Hepatocyte (in vitro differentiated cells): Measurements from ENCODE around the gene PARP6. TPM values are rescaled to one million over a fixed set of nuclear protein-coding genes. Genes with fewer than 3 reads are reported as not detected.

Source experiments
- DNase-seq: peaks from one replicate; pipeline ENCODE4 v3.0.0-alpha.2; 2016; ENCODE audit warnings: low spot score
- H2AFZ ChIP-seq: fragments of 200-600 bp; sonication (generic); 2 replicates; pipeline ENCODE4 v1.6.0; 2016; ENCODE audit warnings: antibody characterized with exemption, mild to moderate bottlenecking
- H3K27ac ChIP-seq: fragments of 200-600 bp; sonication (generic); 2 replicates; pipeline ENCODE4 v1.5.1; 2016; ENCODE audit warnings: mild to moderate bottlenecking
- H3K27me3 ChIP-seq: fragments of 200-600 bp; sonication (generic); 2 replicates; pipeline ENCODE4 v1.6.1; 2016
- H3K36me3 ChIP-seq: fragments of 200-600 bp; sonication (generic); replicated peaks from 2 replicates; pipeline ENCODE4 v1.5.1; 2016; ENCODE audit warnings: low read depth; ENCODE audit not compliant: insufficient read depth
- H3K4me1 ChIP-seq: fragments of 200-600 bp; sonication (generic); 2 replicates; pipeline ENCODE4 v1.5.1; 2016; ENCODE audit warnings: mild to moderate bottlenecking, moderate library complexity; ENCODE audit not compliant: insufficient read depth
- H3K4me2 ChIP-seq: fragments of 200-600 bp; sonication (generic); 2 replicates; pipeline ENCODE4 v1.6.0; 2016
- H3K4me3 ChIP-seq: fragments of 200-600 bp; sonication (generic); 2 replicates; pipeline ENCODE4 v1.5.1; 2016; ENCODE audit warnings: mild to moderate bottlenecking
- H3K79me2 ChIP-seq: fragments of 200-600 bp; sonication (generic); 2 replicates; pipeline ENCODE4 v1.6.0; 2017; ENCODE audit warnings: mild to moderate bottlenecking
- H3K9me2 ChIP-seq: fragments of 200-600 bp; sonication (generic); replicated peaks from 2 replicates; pipeline ENCODE4 v1.6.0; 2017; ENCODE audit warnings: mild to moderate bottlenecking; ENCODE audit not compliant: insufficient read depth
- H3K9me3 ChIP-seq: fragments of 200-600 bp; sonication (generic); 2 replicates; pipeline ENCODE4 v1.5.1; 2016; ENCODE audit warnings: low read depth, mild to moderate bottlenecking
- H4K20me1 ChIP-seq: fragments of 200-600 bp; sonication (generic); 2 replicates; pipeline ENCODE4 v1.6.0; 2016; ENCODE audit warnings: mild to moderate bottlenecking; ENCODE audit not compliant: insufficient read depth, poor library complexity, severe bottlenecking
- EZH2 ChIP-seq: fragments of 200-600 bp; sonication (generic); IDR thresholded peaks from 2 replicates; pipeline ENCODE4 v1.6.1; 2016; ENCODE audit warnings: antibody characterized with exemption, mild to moderate bottlenecking, borderline replicate concordance
- EZH2phosphoT487 ChIP-seq: fragments of 200-600 bp; sonication (generic); IDR thresholded peaks from one replicate; pipeline ENCODE4 v1.6.1; 2018; ENCODE audit warnings: antibody characterized with exemption, mild to moderate bottlenecking, low read depth, moderate library complexity; ENCODE audit not compliant: unreplicated experiment, severe bottlenecking
- WGBS: methylation state at CpG from one replicate; pipeline ENCODE4 v1.1.6; 2016; ENCODE audit warnings: low lambda C conversion rate; ENCODE audit errors: missing lambda C conversion rate; 5-methylcytosine and 5-hydroxymethylcytosine counted together
- polyA plus RNA-seq: library from polyadenylated mRNA; unstranded; fragments of >200 nt; fragmentation: Nextera tagmentation; extraction: Ambion mirVana; gene quantifications from 2 replicates; pipeline ENCODE4 v1.2.1, GENCODE V29; 2016
- total RNA-seq: library from RNA; depleted of rRNA; stranded (reverse); fragments of >200 nt; gene quantifications from 2 replicates; pipeline ENCODE4 v1.2.3, GENCODE V29; 2014
- TF ChIP-seq, protein P1 (sequence below): fragments of 200-600 bp; sonication (generic); IDR thresholded peaks from 2 replicates; pipeline ENCODE4 v1.5.1; 2016; ENCODE audit warnings: antibody characterized with exemption, mild to moderate bottlenecking; ENCODE audit not compliant: poor library complexity

The PARP6 gene
- total and polyA plus RNA-seq, 2 experiments from 2014 or later, result 57.1 to 61.4 TPM

- Histone ChIP-seq H3K4me3 (no peak overlapping the region), H3K9me2 (no peaks in the 10 kb centered on the region), H2AFZ (no peak overlapping the region), H3K27ac (no peak overlapping the region), H3K9me3 (no peaks in the 10 kb centered on the region), H4K20me1 (no peaks in the 10 kb centered on the region), H3K36me3 (no peaks in the 10 kb centered on the region), H3K27me3 (peaks cover 10% of the 10 kb centered on the region), H3K79me2 (no peaks in the 10 kb centered on the region), H3K4me2 (no peak overlapping the region), H3K4me1 (no peaks in the 10 kb centered on the region)
- no peak for TF ChIP-seq EZH2phosphoT487
- TF ChIP-seq, protein P1, sequence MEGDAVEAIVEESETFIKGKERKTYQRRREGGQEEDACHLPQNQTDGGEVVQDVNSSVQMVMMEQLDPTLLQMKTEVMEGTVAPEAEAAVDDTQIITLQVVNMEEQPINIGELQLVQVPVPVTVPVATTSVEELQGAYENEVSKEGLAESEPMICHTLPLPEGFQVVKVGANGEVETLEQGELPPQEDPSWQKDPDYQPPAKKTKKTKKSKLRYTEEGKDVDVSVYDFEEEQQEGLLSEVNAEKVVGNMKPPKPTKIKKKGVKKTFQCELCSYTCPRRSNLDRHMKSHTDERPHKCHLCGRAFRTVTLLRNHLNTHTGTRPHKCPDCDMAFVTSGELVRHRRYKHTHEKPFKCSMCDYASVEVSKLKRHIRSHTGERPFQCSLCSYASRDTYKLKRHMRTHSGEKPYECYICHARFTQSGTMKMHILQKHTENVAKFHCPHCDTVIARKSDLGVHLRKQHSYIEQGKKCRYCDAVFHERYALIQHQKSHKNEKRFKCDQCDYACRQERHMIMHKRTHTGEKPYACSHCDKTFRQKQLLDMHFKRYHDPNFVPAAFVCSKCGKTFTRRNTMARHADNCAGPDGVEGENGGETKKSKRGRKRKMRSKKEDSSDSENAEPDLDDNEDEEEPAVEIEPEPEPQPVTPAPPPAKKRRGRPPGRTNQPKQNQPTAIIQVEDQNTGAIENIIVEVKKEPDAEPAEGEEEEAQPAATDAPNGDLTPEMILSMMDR, result no peak
- no peak for TF ChIP-seq EZH2
- WGBS, result 73% methylated on average over 3 of the region's 3 CpGs
- no peak for DNase-seq
Measured at GRCh38 chr15:72192416-72192815, 79.9 kb downstream of the PARP6 start.

Other genes starting within 250 kb of the PARP6 start
- gene MYO9A, start 154.4 kb downstream of the PARP6 start, total RNA-seq, result 38.2 and 42.8 TPM in 2 replicates
- 13.1 and 17.9 TPM in 2 replicates for gene MYO9A, start 154.4 kb downstream of the PARP6 start, polyA plus RNA-seq
- 2.0 and 3.6 TPM in 2 replicates for gene SENP8, start 154.2 kb downstream of the PARP6 start, total RNA-seq
- 1.5 and 2.2 TPM in 2 replicates for gene SENP8, start 154.2 kb downstream of the PARP6 start, polyA plus RNA-seq
- gene GRAMD2A, start 74.8 kb downstream of the PARP6 start, total RNA-seq, result 2.2 and 4.4 TPM in 2 replicates
- gene GRAMD2A, start 74.8 kb downstream of the PARP6 start, polyA plus RNA-seq, result 4.6 and 7.9 TPM in 2 replicates
- gene PKM, start 41.4 kb downstream of the PARP6 start, total RNA-seq, result 314 and 332 TPM in 2 replicates
- gene PKM, start 41.4 kb downstream of the PARP6 start, polyA plus RNA-seq, result 376 and 403 TPM in 2 replicates
- 1.1 and 2.4 TPM in 2 replicates for gene CELF6, start 47.6 kb upstream of the PARP6 start, total RNA-seq
- 0.40 and 0.57 TPM in 2 replicates for gene CELF6, start 47.6 kb upstream of the PARP6 start, polyA plus RNA-seq
- gene HEXA, start 103.5 kb upstream of the PARP6 start, total RNA-seq, result 175 and 180 TPM in 2 replicates
- gene HEXA, start 103.5 kb upstream of the PARP6 start, polyA plus RNA-seq, result 268 and 286 TPM in 2 replicates
- gene TMEM202, start 125.8 kb upstream of the PARP6 start, total RNA-seq, result not detected in 2 replicates
- not detected in 2 replicates for gene TMEM202, start 125.8 kb upstream of the PARP6 start, polyA plus RNA-seq
- gene ARIH1, start 201.8 kb upstream of the PARP6 start, total RNA-seq, result 61.6 and 62.1 TPM in 2 replicates
- gene ARIH1, start 201.8 kb upstream of the PARP6 start, polyA plus RNA-seq, result 62.9 and 76.3 TPM in 2 replicates